ENCODE measurements around the gene CYP2C9. TPM values are rescaled to one million over a fixed set of nuclear protein-coding genes. Genes with fewer than 3 reads are reported as not detected.

The CYP2C9 gene
- total RNA-seq: not detected in 2 replicates

DNA sequence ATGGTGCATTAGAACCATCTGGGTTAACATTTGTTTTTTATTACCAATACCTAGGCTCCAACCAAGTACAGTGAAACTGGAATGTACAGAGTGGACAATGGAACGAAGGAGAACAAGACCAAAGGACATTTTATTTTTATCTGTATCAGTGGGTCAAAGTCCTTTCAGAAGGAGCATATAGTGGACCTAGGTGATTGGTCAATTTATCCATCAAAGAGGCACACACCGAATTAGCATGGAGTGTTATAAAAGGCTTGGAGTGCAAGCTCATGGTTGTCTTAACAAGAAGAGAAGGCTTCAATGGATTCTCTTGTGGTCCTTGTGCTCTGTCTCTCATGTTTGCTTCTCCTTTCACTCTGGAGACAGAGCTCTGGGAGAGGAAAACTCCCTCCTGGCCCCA, at the start of gene CYP2C9:
CYP2C9 (plus strand) TSS at position 276 of the 400 bp plus-strand sequence; CDS start at position 301, 25 bp downstream.

Other genes starting within 250 kb of the CYP2C9 start
- gene CYP2C19, start 176.0 kb upstream of the CYP2C9 start, total RNA-seq: not detected in 2 replicates
- gene CYP2C8, start 130.8 kb downstream of the CYP2C9 start, total RNA-seq: not detected in 2 replicates